Activated CD4-positive, alpha-beta T cell treated with anti-CD3 and anti-CD28 coated beads for 1 hour (primary cell): Measurements from ENCODE around the gene ATP5F1B.
A peak's percentile ranks its signal among the peaks of the same experiment; 100 is the strongest.
"Not testable (repeated sequence)": the region's sequence is repeated elsewhere in the genome, so short reads cannot be mapped to it uniquely, and the experiment has no call there.

Experiments
- DNase-seq: peaks from one replicate; pipeline ENCODE4 v3.0.0-alpha.2; 2020

ATP5F1B gene

GRCh38 chr12:56645717-56646446 is at the start of gene ATP5F1B:
ATP5F1B (minus strand) TSS chr12:56645984; CDS start chr12:56645963, 21 bp downstream.
- DNase-seq, result peak; percentile 78

GRCh38 chr12:56694161-56694560 is 48.4 kb upstream of the ATP5F1B start:
- DNase-seq, result no peak

GRCh38 chr12:56688846-56689109 is 43.0 kb upstream of the ATP5F1B start:
- no peak for DNase-seq

- DNase-seq, result peak; percentile 97
These were observed 42.5 kb upstream of the ATP5F1B start, which contains the start of gene PTGES3 for GRCh38 chr12:56688129-56688845. PTGES3 (minus strand) TSS chr12:56688284; CDS start chr12:56687999, 285 bp downstream.

- peak; percentile 44 for DNase-seq
These were observed 41.7 kb upstream of the ATP5F1B start for GRCh38 chr12:56687223-56688128.

- no peak for DNase-seq
These were observed 39.1 kb upstream of the ATP5F1B start for GRCh38 chr12:56684745-56685359.

GRCh38 chr12:56682323-56682722 is 36.5 kb upstream of the ATP5F1B start:
- no peak for DNase-seq

- no peak for DNase-seq
These were observed 34.2 kb upstream of the ATP5F1B start for GRCh38 chr12:56679883-56680575.

GRCh38 chr12:56678852-56679251 is 33.1 kb upstream of the ATP5F1B start:
- DNase-seq, result no peak

- no peak for DNase-seq
These were observed 31.9 kb upstream of the ATP5F1B start for GRCh38 chr12:56677680-56678079.

GRCh38 chr12:56676851-56677580 is 31.2 kb upstream of the ATP5F1B start:
- no peak for DNase-seq

GRCh38 chr12:56671608-56672007 is 25.8 kb upstream of the ATP5F1B start:
- no peak for DNase-seq

GRCh38 chr12:56670836-56671235 is 25.1 kb upstream of the ATP5F1B start:
- DNase-seq, result no peak

- DNase-seq, result no peak
These were observed 22.3 kb upstream of the ATP5F1B start for GRCh38 chr12:56668197-56668457.

GRCh38 chr12:56661979-56662638 is 16.3 kb upstream of the ATP5F1B start:
- DNase-seq, result no peak

GRCh38 chr12:56661560-56661959 is 15.8 kb upstream of the ATP5F1B start:
- no peak for DNase-seq

GRCh38 chr12:56658921-56659320 is 13.1 kb upstream of the ATP5F1B start:
- no peak for DNase-seq

GRCh38 chr12:56657416-56658379 is 11.9 kb upstream of the ATP5F1B start:
- no peak for DNase-seq

GRCh38 chr12:56653781-56654180 is 8.0 kb upstream of the ATP5F1B start:
- DNase-seq, result not testable (repeated sequence)

GRCh38 chr12:56648023-56648422 is 2.2 kb upstream of the ATP5F1B start:
- not testable (repeated sequence) for DNase-seq
